Stromal cell of bone marrow (primary cell): Measurements from ENCODE around the gene RAD17.
A peak's percentile ranks its signal among the peaks of the same experiment; 100 is the strongest.
"Not testable (repeated sequence)": the region's sequence is repeated elsewhere in the genome, so short reads cannot be mapped to it uniquely, and the experiment has no call there.

Source experiments
- DNase-seq: peaks from one replicate; pipeline ENCODE4 v3.0.0-alpha.2; 2012; ENCODE audit warnings: low read depth

RAD17 gene, protein sequence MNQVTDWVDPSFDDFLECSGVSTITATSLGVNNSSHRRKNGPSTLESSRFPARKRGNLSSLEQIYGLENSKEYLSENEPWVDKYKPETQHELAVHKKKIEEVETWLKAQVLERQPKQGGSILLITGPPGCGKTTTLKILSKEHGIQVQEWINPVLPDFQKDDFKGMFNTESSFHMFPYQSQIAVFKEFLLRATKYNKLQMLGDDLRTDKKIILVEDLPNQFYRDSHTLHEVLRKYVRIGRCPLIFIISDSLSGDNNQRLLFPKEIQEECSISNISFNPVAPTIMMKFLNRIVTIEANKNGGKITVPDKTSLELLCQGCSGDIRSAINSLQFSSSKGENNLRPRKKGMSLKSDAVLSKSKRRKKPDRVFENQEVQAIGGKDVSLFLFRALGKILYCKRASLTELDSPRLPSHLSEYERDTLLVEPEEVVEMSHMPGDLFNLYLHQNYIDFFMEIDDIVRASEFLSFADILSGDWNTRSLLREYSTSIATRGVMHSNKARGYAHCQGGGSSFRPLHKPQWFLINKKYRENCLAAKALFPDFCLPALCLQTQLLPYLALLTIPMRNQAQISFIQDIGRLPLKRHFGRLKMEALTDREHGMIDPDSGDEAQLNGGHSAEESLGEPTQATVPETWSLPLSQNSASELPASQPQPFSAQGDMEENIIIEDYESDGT

DNA sequence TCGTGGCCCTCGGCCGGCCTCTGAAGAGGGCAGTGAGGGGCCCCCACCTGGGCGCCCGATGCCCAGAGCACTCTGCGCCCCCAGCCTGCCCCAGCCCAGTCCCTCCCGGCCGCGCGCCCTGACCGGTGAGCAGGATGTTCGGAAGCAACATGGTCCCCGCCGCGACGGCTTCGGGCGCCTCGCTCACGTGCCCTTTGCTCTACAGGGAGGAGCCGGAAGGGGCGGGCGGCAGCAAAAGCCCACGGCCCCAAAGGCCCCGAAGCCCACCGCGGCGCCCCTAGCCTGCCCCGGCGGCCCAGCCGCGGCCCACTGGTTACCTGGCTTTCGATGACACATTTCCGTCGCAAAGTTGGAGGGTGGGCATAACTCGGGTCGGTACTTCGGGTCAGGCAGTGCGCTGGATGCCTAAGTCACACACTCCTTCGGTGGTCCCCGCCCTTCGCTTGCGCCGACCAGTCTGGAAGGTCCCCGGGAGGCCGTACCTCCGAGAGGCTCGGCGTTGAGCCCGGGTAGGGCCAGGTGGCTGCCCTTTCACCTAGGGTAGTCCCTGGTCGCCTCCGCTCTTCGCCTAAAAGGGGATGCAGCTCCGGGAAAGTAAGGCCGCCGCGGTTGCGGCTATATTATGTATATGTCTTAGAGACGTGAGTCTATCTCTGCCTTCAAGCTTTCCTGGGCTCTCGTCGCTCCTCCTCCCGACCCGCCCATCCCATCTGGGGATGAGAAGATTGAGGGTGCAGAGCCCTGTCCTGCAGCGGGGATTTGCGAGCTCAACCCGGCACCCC is at the start of gene RAD17, which contains the start of the genes AK6 and TAF9:
RAD17 (plus strand) TSS at position 479 of the 782 bp plus-strand sequence. CDS start 2,391 bp downstream, outside the sequence.
AK6 (minus strand) TSS at position 181 of the 782 bp plus-strand sequence; CDS start at position 151, 30 bp downstream.
TAF9 (minus strand) TSS at position 181 of the 782 bp plus-strand sequence. CDS start 3,783 bp downstream, outside the sequence.
- peak; percentile 76 for DNase-seq

DNA sequence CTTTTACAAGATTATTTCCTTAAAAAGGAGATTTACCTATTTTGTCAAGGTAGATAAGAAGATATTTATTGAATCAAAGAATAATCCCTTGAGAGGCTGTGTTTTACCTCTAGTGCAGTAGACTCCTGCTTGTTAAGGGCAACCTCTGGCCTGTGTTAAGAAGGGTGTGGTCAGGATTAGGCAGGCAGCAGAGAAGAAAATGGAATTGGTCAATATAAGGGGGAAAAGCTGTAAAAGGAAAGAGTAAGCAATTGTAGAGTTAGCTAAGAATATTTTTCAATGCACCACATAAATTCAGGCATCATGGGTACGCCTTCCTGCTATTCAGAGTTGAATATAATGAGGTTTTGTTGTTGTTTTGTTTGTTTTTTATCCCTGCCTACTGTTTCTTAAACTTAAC is 43.3 kb upstream of the RAD17 start:
- no peak for DNase-seq

DNA sequence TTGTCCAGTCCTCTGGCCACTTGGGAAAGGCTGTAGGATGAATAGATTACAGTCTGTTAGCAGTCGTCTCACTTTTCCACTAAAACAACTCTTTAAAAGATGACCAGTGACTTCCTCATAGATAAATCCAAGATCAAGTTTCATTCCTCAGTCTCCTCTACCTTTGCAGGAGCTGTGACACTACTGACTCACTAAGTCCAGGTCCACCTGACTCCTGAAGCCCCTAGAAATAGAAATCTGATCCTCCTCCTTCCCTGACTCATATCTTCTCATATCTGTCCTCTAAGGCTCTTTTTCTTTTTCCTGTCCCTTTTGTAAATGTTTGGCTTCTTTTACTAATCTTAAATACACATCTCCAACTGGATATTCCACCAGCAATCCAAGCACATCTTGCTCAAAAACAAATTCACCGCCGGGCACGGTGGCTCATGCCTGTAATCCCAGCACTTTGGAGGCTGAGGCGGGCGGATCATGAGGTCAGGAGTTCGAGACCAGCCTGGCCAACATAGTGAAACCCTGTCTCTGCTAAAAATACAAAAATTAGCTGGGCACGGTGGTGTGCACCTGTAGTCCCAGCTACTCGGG is 39.6 kb upstream of the RAD17 start:
- no peak for DNase-seq

DNA sequence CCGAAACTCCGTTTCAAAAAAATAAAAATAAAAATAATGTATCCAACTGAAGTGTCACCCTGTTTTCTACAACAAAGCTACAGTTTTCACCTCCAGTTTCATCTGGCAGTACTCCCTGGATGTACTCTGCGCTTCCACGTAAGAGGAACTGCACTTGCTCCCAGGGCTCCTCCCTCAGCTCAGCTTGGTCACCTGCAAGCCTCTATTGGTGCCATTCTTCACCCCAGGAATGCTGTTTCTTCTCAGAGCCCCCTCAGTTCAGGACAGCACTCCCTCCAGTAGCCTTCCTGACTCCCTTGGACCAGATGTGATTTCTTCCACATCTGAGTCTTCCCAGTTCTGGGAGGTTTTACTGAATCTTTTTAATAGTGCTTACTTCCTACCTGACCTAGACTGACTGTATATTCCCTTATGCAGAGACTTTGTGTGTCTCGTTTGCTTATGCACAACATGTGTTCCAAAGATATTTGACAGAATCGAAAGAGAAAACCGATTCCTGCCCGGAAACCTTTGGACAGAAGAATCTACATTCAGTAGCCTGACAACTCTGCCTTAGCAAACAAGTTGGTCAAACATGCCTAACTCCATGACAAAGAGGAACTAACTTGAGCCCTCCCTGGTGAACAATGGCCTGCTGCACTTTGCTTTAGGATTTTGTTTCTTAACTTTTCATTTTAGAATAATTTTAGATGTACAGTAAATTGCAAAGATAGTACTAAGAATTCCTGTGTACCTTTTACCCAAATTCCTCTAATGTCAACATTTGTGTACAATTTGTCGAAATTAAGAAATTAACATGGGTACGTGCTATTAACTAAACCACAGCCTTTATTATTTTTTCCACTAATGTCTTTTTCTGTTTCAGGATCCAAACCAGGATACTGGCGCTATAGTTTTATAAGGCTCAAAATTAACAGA is 37.8 kb upstream of the RAD17 start:
- DNase-seq, result no peak

DNA sequence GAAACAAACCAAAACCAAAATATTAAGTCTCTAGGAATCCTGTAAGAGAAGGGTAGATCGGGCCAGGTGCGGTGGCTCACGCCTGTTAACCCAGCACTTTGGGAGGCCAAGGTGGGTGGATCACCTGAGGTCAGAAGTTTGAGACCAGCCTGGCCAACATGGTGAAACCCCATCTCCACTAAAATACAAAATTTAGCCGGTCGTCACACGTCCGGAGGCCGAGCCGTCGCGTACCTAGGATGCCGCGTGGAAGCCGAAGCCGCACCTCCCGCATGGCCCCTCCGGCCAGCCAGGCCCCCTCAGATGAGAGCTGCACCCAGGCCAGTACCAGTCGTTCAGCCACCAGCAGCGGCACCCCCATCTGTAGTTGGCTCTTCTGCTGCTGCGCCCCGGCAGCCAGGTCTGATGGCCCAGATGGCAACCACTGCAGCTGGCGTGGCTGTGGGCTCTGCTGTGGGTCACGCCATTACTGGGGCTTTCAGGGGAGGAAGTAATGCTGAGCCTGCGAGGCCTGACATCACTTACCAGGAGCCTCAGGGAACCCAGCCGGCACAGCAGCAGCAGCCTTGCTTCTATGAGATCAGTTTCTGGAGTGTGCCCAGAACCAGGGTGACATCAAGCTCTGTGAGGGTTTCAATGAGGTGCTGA is 35.8 kb upstream of the RAD17 start:
- not testable (repeated sequence) for DNase-seq

DNA sequence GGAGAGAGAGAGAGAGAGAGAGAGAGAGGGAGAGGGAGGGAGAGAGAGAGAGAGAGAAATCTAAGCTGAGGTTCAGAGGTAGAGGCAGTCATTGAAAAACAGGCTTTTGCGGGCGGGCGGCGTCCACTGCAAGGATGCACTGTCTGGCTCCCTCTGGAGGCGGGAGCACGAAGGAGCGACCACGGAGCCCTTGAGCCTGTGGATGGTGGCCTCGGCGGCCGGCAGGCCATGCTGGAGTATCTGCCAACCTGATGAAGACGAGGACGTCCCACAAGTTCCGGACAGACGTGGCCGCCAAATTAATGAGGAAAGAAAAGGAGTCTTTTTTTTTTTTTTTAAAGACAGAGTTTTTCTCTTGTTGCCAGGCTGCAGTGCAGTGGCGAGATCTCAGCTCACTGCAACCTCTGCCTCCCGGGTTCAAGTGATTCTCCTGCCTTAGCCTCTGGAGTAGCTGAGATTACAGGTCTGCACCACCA is 34.8 kb upstream of the RAD17 start:
- peak; percentile 63 for DNase-seq

DNA sequence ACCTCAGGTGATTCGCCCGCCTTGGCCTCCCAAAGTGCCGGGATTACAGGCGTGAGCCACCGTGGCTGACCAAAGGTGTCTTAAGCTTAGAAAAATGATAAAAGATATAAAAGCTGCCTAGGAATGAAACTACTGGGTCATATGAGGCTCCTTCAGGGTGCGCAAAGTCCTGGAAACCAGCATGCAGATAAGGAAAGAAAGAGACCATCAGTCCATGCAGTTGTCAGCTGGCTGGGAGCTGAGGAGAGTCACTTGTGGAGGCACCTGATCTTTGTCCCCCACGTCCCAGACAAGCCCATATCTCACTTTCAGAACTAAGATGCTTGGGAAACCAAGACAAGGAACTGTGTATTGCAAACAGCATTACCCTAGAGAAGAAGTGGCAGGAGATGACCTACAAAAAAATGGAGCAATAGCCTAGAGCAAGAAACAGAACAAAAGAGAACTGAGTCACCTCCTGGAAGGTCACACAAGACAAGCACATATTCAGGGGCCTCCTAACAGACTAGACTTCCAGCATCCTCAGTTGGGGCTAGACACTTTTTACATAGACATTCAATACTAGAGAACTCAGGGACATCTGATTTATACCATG is 34.2 kb upstream of the RAD17 start:
- no peak for DNase-seq

DNA sequence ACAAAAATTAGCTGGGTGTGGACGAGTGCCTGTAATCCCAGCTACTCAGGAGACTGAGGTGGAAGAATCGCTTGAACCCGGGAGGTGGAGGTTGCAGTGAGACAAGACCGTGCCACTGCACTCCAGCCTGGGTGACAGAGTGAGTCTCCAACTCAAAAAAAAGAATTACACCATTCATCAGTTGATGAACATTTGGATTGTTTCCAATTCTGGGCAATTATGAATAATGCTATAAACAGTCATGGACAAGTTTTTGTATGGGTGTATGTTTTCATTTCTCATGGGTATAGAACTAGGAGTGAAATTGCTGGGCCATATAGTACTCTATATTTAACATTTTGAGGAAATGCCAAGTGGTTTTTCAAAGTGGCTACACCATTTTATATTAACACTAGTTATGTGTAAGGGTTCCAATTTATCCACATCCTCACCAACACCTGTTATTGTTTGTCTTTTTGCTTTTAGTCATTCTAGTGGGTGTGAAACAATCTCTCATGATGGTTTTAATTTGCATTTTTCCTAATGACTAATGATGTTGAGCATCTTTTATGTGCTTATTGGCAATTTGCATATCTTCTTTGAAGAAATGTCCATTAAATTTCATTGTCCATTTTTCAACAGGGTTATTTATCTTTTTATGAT is 28.0 kb upstream of the RAD17 start:
- DNase-seq, result no peak

DNA sequence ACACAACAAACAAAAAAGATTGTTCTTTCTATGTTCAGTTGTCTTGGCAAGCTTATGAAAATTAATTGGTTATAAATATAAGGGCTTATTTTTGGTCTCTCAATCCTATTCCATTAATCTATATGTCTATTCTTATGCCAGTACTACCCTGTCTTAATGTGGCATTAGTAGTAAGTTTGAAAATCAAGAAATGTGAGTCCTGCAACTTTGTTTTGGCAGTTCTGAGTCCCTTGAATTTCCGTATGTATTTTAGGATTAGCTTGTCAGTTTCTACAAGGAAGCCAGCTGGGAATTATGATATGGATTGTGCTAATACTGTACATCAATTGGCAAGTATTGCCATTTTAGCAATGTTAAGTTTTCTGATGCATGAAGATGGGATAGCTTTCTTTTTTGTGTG is 26.5 kb upstream of the RAD17 start:
- DNase-seq, result no peak

DNA sequence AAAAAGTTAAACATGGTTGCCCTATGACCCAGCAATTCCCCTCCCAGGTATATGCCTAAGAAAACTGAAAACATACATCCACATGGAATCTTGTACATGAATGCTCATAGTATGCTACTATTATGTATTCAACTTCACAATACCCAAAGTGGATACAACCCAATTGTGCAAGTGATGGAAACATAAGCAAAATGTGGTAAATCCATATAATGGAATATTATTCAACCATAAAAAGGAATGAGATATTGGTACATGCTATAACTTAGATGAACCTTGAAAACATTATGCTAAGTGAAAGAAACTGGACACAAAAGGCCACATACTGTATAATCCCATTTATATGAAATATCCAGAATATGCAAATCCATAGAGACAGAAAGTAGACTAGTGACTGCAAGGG is 19.0 kb upstream of the RAD17 start:
- no peak for DNase-seq

DNA sequence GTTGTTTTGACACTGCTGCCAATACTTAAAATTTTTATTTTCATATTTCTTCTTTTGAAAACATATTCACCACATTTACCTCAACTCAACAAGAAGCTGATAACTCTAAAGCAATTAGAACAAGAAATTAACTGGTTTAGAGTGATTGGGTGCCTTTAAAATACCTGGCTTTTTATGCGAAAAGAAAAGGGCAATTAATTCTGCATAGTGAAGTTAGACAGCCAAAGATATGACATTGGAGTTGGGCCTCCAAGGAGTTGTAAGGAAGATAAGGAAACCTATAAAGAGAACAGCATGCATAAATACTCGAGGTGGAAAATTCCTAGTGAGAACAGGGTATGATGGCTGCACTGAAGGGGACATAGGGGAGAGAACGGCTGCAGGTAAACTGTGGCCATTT is 9.9 kb upstream of the RAD17 start:
- DNase-seq, result no peak

DNA sequence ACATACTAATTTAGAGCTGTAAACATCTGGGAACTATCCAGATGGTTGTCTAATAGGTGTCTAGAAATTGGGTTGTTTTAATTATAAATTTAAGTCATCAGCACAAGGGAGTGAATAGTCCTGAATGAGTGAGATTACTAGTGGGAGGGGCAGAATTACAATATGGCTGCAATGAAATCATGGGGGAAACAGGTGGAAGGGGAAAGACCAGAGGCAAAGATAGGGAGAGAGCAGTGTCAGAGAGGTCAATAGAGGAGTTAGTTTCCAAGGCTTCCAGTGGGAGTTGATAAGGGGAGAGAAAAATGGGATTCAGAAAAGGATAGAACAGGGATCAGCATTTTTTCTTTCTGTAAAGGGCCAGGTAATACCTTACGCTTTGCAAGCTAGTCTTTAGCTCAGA is 9.2 kb upstream of the RAD17 start:
- no peak for DNase-seq

DNA sequence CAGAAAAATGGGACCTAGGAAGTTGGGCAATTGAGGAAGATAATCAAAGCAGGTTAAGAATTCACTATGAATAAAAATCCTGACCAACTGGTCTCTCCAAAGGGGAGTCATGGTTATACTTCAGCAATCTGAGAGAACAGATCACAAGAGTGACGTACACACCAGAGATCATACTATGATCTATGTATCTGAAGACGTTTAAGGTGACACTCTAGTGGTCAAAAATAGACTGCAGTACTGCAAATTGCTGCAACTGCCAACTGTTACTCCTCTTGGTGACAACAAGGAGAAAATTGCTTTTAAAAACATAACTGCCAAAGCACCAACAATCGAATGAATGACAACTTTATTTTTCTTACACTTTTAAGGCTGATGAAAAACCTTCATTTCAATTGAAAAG is 5.2 kb upstream of the RAD17 start:
- DNase-seq, result no peak

DNA sequence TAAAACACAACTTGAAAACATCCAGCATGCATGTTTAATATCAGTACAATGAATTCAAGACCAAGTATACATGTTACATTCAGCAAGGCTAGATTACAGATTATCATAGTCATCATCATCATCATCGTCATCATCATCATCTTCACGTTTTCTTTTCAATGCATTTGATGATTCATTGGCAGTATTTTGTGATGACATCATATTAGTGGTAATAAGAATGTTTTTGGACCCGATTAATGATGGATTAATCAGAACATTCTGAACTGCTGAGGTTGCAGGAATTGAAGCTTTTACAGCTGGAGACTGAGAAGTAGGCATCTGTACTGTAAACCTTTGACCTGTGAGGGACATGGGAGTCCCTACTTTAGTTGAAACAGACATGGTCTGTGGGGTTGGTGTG is 4.8 kb upstream of the RAD17 start:
- DNase-seq, result no peak

DNA sequence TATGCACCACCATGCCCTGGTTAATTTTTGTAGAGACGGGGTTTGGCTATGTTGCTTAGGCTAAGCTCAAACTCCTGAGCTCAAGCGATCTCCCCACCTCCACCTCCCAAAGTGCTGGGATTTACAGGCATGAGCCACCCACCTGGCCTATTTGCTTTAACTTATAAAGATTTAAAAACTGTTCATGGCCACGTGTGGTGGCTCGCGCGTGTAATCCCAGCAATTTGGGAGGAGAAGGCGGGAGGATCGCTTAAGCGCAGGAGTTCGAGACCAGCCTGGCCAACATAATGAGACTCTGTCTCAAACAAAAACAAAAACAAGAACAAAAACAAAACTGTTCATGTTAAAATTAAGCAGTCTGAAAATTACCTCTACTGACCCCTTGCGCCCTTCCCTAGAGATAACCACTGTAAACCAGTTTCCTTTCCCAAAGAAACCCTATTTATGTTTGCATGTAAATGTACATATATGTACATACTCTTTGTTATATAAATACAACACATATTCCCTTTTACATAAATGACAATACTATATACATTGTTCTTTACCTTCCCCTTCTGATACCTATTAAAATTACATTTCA is 1.8 kb upstream of the RAD17 start:
- DNase-seq, result no peak

DNA sequence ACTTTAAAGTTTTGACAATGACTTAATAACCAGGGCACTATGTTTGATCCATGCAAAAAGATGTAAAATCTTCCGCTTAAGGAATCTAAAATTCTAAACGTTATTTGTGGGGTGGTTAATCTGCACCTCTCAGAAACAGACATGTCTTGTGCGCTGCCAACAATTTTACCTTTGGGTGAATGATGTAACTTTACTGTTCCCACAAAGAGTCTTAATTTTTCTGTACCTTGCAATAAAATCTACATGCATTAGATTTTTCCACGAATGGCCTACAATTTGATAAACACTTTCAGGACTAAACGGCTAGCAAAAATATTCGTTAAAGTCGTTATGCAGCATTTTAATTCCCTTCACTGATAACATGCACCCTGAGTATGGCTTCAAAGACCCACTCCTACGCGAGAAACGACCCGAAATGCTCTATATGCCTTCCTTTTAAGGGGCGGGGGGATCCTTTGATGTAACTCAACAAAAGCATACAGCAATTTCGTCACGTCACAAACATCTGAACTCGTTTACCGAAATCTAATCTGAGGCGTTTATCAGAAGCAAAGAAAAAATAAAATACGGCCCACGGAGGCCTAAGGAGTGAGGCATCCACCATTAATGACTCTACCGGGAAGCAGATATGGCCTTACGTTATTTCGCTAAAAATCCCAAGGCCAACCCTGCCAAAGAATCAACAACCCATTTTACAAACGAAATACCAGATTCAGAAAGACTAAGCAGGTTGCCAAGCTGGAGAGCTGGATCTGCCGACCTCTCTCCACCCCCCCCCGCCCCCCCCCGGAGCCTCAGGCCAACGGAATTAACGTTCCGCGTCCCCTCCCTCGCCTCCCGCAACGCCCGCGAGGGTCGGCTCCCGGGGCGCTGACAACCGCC is 919 bp upstream of the RAD17 start:
- DNase-seq, result peak; percentile 6

DNA sequence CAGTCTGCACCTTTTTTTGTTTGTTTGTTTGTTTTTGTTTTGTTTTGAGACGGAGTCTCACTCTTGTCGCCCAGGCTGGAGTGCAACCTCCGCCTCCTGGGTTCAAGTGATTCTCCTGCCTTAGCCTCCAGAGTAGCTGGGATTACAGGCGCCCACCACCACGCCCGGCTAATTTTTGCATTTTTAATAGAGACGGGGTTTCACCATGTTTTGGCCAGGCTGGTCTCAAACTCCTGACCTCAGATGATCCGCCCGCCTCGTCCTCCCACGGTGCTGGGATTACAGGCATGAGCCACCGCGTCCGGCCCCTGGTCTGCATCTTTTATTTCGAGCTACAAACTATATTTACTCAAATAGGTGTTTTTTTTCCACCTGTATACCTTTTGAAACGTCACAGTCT is 717 bp downstream of the RAD17 start:
- not testable (repeated sequence) for DNase-seq

DNA sequence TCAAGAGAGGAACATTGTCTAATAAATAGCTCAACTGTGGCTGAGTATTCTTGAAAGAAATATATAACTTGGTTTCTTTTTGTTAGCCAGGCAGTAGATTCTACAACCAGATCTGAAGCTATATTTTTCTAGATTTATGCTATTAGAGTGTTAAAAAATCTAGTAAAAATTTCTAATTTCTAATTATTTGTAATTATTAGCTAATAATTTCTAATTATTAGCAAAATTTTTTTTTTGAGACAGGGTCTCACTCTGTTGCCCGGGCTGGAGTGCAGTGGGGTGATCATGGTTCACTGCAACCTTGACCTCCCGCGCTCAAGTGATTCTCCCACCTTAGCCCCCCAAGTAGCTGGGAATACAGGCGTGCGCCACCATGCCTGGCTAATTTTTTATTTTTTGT is 2.8 kb downstream of the RAD17 start:
- no peak for DNase-seq
